ENCODE results near the gene MRGPRF.
A peak's percentile ranks its signal among the peaks of the same experiment; 100 is the strongest.

The MRGPRF gene

GRCh38 chr11:69017951-69018350 lies 4.9 kb upstream of the MRGPRF start:
- no peak overlapping the region for H3K4me3 ChIP-seq (ENCODE audit: low read length in 2 of 2)
- peaks cover 44% of the 10 kb centered on the region for H3K4me1 ChIP-seq (ENCODE audit: control insufficient read depth, insufficient read depth, low read length)
- no peaks in the 10 kb centered on the region for H3K9me3 ChIP-seq (ENCODE audit: control insufficient read depth in 2 of 2, low read length in 2 of 2)
- no peak overlapping the region for H3K9ac ChIP-seq (ENCODE audit: low read length in 2 of 2)
- no peaks in the 10 kb centered on the region for H3K27me3 ChIP-seq (ENCODE audit: control insufficient read depth in 1 of 2, insufficient read depth in 2 of 2, low read length in 2 of 2)
- peak overlapping the region; percentile 81 for H3K27ac ChIP-seq (ENCODE audit: low read length)
- H3K36me3 ChIP-seq (ENCODE audit: control insufficient read depth in 2 of 2, insufficient read depth in 2 of 2, low read length in 2 of 2), result no peaks in the 10 kb centered on the region

DNA sequence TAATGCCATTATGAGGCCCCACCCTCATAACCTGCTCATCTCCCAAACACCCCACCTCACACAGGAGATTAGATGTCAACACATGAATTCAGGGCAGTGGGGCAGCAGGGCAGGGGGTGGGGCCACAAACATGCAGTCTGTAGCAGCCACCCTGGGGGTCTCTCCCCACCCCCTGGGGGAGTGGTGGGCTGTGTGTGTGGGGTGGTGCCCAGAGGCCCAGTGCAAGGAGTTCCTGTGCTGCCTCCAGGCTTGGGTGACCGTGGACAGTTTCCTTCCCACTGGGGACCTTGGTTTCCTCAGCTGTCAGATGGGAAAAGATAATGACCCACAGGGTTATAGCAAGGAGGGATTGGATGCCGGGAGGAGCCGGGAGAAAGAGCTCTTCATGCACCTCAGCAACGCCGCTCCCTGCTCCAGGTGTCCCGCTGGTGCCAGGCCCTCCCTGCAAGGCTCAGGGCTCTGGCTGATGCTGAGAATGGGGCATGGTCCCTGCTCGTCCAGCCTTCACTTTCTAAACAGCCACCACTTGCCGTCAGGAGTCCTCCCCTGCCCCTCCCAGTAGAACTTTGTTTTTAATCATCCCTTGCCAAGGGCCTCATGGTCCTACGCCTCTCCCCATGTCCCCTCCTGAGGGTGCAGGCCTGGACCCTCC lies 2.0 kb upstream of the MRGPRF start:
- Histone ChIP-seq H3K9ac (ENCODE audit: low read length in 2 of 2) (peak overlapping the region; percentile 90 to 93), H3K36me3 (ENCODE audit: control insufficient read depth in 2 of 2, insufficient read depth in 2 of 2, low read length in 2 of 2) (no peaks in the 10 kb centered on the region), H3K4me1 (ENCODE audit: control insufficient read depth, insufficient read depth, low read length) (peaks cover 51% of the 10 kb centered on the region), H3K9me3 (ENCODE audit: control insufficient read depth in 2 of 2, low read length in 2 of 2) (no peaks in the 10 kb centered on the region), H3K27ac (ENCODE audit: low read length) (peak overlapping the region; percentile 99), H3K4me3 (ENCODE audit: low read length in 2 of 2) (peak overlapping the region in 1 of 2 donors; percentile 95), H3K27me3 (ENCODE audit: control insufficient read depth in 1 of 2, insufficient read depth in 2 of 2, low read length in 2 of 2) (no peaks in the 10 kb centered on the region)

DNA sequence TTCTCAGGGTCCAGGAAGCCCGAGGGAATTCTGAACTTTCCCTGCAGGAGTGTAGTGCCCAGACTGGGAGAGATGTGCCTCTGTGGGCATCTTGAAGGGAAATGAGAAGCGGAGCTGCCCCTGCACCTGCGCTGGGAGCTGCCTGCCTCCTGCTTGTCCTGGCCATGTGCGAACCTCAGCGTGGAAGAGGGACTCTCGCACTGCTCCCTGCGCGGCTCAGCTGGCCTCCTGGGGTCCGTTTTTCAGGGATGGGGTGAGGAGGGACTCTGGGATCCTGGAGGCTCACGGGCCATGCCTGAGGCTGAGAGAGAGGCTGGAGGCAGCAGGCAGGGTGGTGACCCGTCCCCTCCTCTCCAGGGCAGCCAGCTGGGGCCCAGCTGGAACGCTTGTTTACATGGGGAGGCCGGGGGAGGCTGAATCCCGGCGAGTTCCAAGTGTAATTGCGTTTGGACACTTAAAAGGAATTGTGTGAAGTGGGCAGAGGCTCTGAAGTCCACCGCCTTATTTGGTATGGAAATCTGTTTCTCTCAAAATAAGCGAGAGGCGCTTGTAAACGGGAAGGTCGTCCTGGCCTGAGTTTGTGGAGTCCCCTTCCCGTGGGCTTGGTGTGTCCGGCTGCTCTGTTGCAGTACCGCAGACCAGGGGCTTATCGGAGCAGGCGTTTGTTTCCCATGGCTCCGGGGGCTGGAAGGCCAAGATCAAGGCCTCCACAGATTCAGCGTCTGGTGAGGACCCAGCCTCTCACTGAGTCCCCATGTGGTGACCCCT lies 1.2 kb upstream of the MRGPRF start:
- peaks cover 0 to 3% of the 10 kb centered on the region in 2 donors for H3K36me3 ChIP-seq (ENCODE audit: control insufficient read depth in 2 of 2, insufficient read depth in 2 of 2, low read length in 2 of 2)
- H3K4me3 ChIP-seq (ENCODE audit: low read length in 2 of 2), result peak overlapping the region; percentile 95 to 97
- H3K27ac ChIP-seq (ENCODE audit: low read length), result peak overlapping the region; percentile 99
- H3K27me3 ChIP-seq (ENCODE audit: control insufficient read depth in 1 of 2, insufficient read depth in 2 of 2, low read length in 2 of 2), result no peaks in the 10 kb centered on the region
- peaks cover 56% of the 10 kb centered on the region for H3K4me1 ChIP-seq (ENCODE audit: control insufficient read depth, insufficient read depth, low read length)
- peak overlapping the region; percentile 90 to 93 for H3K9ac ChIP-seq (ENCODE audit: low read length in 2 of 2)
- no peaks in the 10 kb centered on the region for H3K9me3 ChIP-seq (ENCODE audit: control insufficient read depth in 2 of 2, low read length in 2 of 2)

DNA sequence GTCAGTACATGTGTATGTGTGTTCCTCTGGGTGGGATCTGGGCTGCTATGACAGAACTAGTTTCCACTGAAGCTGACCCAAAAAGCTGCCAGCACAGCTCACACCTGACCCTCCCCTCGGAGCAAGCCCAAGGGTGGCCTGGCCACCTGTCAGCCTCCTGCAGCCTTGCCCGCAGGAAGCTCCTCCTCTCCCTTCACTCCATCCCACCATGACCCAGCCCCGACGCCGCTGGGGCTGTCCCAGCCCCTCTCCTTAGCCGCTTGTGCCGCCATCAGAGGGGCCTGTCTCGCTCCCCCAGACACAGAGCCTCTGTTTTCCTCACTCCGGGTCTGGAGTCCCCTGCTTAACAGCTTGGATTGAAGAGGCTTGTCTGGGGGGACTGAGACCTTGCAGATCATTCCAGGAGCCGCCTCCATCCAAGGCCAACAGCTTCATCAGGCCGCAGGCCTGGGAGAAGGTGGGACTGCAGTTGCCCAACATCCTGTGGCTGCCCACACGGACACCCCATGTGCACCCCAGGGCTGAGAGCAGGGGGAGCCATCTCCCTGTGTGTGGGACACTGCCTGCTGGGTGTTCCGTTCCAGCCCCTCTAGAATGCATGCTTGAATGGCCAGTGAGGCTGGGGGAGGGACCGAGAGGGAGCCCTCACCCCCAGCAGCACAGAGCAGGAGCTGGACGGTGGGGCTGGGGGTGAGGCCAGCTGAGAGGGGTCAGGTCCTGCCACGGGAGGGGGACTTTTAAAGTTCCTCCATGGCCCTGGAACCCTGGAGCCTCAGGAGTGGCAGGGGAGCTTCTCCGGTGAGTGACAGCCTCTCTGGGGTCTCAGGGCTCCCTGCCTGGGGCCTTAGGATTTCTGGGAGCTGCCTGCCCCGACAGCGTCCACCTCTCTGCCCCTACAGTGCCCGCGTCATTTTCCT lies 696 bp downstream of the MRGPRF start:
- peak overlapping the region; percentile 90 to 97 for H3K9ac ChIP-seq (ENCODE audit: low read length in 2 of 2)

GRCh38 chr11:69011624-69012091 lies 1.4 kb downstream of the MRGPRF start:
- no peaks in the 10 kb centered on the region for H3K27me3 ChIP-seq (ENCODE audit: control insufficient read depth in 1 of 2, insufficient read depth in 2 of 2, low read length in 2 of 2)
- peaks cover 11 to 20% of the 10 kb centered on the region in 2 donors for H3K36me3 ChIP-seq (ENCODE audit: control insufficient read depth in 2 of 2, insufficient read depth in 2 of 2, low read length in 2 of 2)
- H3K4me3 ChIP-seq (ENCODE audit: low read length in 2 of 2), result peak overlapping the region; percentile 95 to 97
- H3K27ac ChIP-seq (ENCODE audit: low read length), result peak overlapping the region; percentile 99
- peaks cover 76% of the 10 kb centered on the region for H3K4me1 ChIP-seq (ENCODE audit: control insufficient read depth, insufficient read depth, low read length)
- no peaks in the 10 kb centered on the region for H3K9me3 ChIP-seq (ENCODE audit: control insufficient read depth in 2 of 2, low read length in 2 of 2)
- H3K9ac ChIP-seq (ENCODE audit: low read length in 2 of 2), result peak overlapping the region; percentile 90 to 97

More for the DNA sequence above, 696 bp downstream of the MRGPRF start:
- H3K36me3 ChIP-seq (ENCODE audit: control insufficient read depth in 2 of 2, insufficient read depth in 2 of 2, low read length in 2 of 2), result peaks cover 7 to 15% of the 10 kb centered on the region in 2 donors
- peak overlapping the region; percentile 95 to 97 for H3K4me3 ChIP-seq (ENCODE audit: low read length in 2 of 2)
- H3K27me3 ChIP-seq (ENCODE audit: control insufficient read depth in 1 of 2, insufficient read depth in 2 of 2, low read length in 2 of 2), result no peaks in the 10 kb centered on the region
- no peaks in the 10 kb centered on the region for H3K9me3 ChIP-seq (ENCODE audit: control insufficient read depth in 2 of 2, low read length in 2 of 2)
- H3K27ac ChIP-seq (ENCODE audit: low read length), result peak overlapping the region; percentile 99
- peaks cover 70% of the 10 kb centered on the region for H3K4me1 ChIP-seq (ENCODE audit: control insufficient read depth, insufficient read depth, low read length)

DNA sequence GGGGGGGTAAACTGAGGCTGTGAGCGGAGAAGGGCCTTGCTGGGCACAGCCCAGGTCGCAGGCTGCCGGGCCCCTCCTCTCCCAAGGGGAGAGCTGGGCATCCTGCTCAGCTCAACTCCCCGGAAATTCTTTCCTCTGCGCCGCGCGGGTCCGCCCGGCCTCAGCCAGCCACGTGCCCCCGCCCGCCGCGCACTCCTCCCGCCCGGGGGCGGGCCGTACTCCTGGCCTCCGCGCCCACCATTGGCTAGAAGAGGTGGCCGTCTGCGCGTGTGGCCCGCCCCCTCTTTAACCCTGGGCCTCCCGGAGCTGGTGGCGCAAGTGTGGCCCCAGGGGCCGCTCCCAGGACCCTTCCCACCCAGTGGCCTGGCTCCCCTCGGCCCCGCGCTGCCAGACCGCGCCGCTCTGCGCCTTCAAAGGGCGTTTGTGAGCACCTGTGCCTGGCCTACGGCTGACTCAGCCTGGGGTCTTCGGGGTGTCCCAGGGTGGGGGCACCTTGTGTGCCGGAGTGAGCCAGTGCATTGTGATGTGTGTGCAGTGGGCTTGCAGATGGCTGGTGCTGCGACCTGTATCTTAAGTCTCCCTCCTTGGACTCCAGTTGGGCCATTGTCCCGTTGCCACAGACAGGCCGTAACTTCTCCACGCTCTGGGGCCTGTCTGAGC lies 2.0 kb downstream of the MRGPRF start:
- Histone ChIP-seq H3K4me1 (ENCODE audit: control insufficient read depth, insufficient read depth, low read length) (peaks cover 82% of the 10 kb centered on the region), H3K9me3 (ENCODE audit: control insufficient read depth in 2 of 2, low read length in 2 of 2) (no peaks in the 10 kb centered on the region), H3K27ac (ENCODE audit: low read length) (peak overlapping the region; percentile 99), H3K9ac (ENCODE audit: low read length in 2 of 2) (peak overlapping the region; percentile 90 to 97), H3K4me3 (ENCODE audit: low read length in 2 of 2) (peak overlapping the region; percentile 95 to 97), H3K36me3 (ENCODE audit: control insufficient read depth in 2 of 2, insufficient read depth in 2 of 2, low read length in 2 of 2) (peaks cover 11 to 20% of the 10 kb centered on the region in 2 donors), H3K27me3 (ENCODE audit: control insufficient read depth in 1 of 2, insufficient read depth in 2 of 2, low read length in 2 of 2) (no peaks in the 10 kb centered on the region)

DNA sequence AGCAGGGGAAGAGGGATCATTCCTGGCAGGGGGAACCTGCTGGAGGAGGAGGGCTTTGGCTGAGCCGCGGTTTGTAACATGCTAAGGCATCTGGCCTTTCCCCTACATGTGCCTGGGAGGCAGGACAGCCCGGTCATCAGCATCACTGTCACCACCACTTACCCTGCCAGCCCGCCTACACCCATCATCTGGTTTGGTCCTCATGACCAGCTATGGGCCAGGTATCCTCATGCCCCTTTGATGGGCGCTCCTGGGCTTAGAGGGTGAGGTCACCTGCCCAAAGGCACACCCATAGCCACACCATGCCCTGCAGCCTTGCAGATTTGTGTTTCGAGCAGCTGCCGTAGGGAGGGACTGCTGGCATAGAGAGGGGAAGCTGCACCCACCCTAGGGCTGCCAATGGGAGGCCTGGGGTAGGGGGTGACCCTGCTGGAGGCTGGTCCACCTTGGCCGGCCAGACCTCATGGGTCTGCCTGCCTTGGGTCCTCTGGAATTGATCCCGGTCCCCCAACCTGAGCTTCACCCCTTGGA lies 2.6 kb downstream of the MRGPRF start:
- Histone ChIP-seq H3K4me1 (ENCODE audit: control insufficient read depth, insufficient read depth, low read length) (peaks cover 85% of the 10 kb centered on the region), H3K4me3 (ENCODE audit: low read length in 2 of 2) (peak overlapping the region; percentile 95 to 97), H3K9ac (ENCODE audit: low read length in 2 of 2) (peak overlapping the region; percentile 86 to 90), H3K9me3 (ENCODE audit: control insufficient read depth in 2 of 2, low read length in 2 of 2) (no peaks in the 10 kb centered on the region), H3K36me3 (ENCODE audit: control insufficient read depth in 2 of 2, insufficient read depth in 2 of 2, low read length in 2 of 2) (peaks cover 17 to 24% of the 10 kb centered on the region in 2 donors), H3K27ac (ENCODE audit: low read length) (peak overlapping the region; percentile 99), H3K27me3 (ENCODE audit: control insufficient read depth in 1 of 2, insufficient read depth in 2 of 2, low read length in 2 of 2) (no peaks in the 10 kb centered on the region)

DNA sequence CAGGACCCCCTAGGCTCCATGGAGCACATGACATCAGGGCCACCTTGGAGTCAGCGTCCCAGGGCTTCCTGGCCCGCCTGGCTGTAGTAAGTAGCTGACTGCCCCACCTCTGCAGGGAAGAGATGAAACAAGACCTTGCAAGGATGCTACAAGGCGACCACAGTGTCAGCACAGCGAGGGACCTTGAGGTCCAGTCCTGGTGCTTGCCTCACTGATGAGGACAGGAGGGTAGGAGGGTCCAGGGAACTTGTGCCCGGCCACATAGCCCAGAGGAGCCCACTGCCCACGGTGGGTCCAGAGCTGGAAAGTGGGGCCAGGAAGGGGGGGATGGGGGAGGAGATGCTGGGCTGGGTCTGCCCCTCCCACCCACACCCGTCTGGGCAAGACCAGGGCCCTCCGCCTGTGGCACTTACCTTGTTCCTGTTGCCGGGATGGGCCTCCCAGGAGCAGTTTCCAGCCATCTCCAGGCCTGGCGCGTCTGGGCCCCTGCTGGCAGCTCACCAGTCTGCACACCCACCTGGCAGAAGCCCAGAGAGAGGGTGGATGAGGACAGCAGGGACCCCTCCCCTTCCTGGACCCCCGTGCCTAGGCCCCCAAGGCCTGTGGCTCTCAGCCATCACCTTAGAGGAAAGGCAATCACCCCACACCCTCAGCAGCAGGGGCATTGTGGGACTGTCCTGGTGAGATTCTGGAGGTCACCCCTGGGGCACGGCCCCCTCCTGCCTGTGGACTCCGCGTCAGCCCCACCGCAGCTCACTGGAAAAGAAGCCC lies 3.4 kb downstream of the MRGPRF start:
- H3K36me3 ChIP-seq (ENCODE audit: control insufficient read depth in 2 of 2, insufficient read depth in 2 of 2, low read length in 2 of 2), result peaks cover 24 to 32% of the 10 kb centered on the region in 2 donors
- peaks cover 85% of the 10 kb centered on the region for H3K4me1 ChIP-seq (ENCODE audit: control insufficient read depth, insufficient read depth, low read length)
- H3K9me3 ChIP-seq (ENCODE audit: control insufficient read depth in 2 of 2, low read length in 2 of 2), result no peaks in the 10 kb centered on the region
- no peaks in the 10 kb centered on the region for H3K27me3 ChIP-seq (ENCODE audit: control insufficient read depth in 1 of 2, insufficient read depth in 2 of 2, low read length in 2 of 2)
- H3K27ac ChIP-seq (ENCODE audit: low read length), result peak overlapping the region; percentile 99
- H3K4me3 ChIP-seq (ENCODE audit: low read length in 2 of 2), result peak overlapping the region; percentile 95 to 97
- peak overlapping the region; percentile 86 to 90 for H3K9ac ChIP-seq (ENCODE audit: low read length in 2 of 2)

- H3K9ac ChIP-seq (ENCODE audit: low read length in 2 of 2), result peak overlapping the region; percentile 68 to 90
- H3K27ac ChIP-seq (ENCODE audit: low read length), result peak overlapping the region; percentile 99
- H3K9me3 ChIP-seq (ENCODE audit: control insufficient read depth in 2 of 2, low read length in 2 of 2), result no peaks in the 10 kb centered on the region
- peaks cover 31 to 39% of the 10 kb centered on the region in 2 donors for H3K36me3 ChIP-seq (ENCODE audit: control insufficient read depth in 2 of 2, insufficient read depth in 2 of 2, low read length in 2 of 2)
- H3K4me1 ChIP-seq (ENCODE audit: control insufficient read depth, insufficient read depth, low read length), result peaks cover 85% of the 10 kb centered on the region
- no peaks in the 10 kb centered on the region for H3K27me3 ChIP-seq (ENCODE audit: control insufficient read depth in 1 of 2, insufficient read depth in 2 of 2, low read length in 2 of 2)
- peak overlapping the region; percentile 95 to 97 for H3K4me3 ChIP-seq (ENCODE audit: low read length in 2 of 2)
Measured at GRCh38 chr11:69008737-69009440, 4.2 kb downstream of the MRGPRF start.

Data from stomach smooth muscle (tissue), 2 donors.